GM21576 (cell line): ENCODE measurements around the gene TSPO.
"Not testable (repeated sequence)": the region's sequence is repeated elsewhere in the genome, so short reads cannot be mapped to it uniquely, and the experiment has no call there.

ENCODE experiments used
- ATAC-seq: cut with Tn5 transposase; IDR thresholded peaks from one replicate; pipeline ENCODE4 v1.9.1; 2021; ENCODE audit warnings: mild to moderate bottlenecking, moderate library complexity; ENCODE audit not compliant: unreplicated experiment

TSPO gene

GRCh38 chr22:43151251-43152002 is at the start of gene TSPO:
TSS of gene TSPO (plus strand) at chr22:43151559. CDS start at chr22:43159239, 7,680 bp downstream.
- no peak for ATAC-seq

GRCh38 chr22:43104056-43104625 is 47.2 kb upstream of the TSPO start:
- not testable (repeated sequence) for ATAC-seq

GRCh38 chr22:43104950-43105349 is 46.4 kb upstream of the TSPO start:
- not testable (repeated sequence) for ATAC-seq

- ATAC-seq = no peak
Observed at GRCh38 chr22:43106302-43106701, 45.1 kb upstream of the TSPO start.

GRCh38 chr22:43109511-43109910 is 41.8 kb upstream of the TSPO start:
- no peak for ATAC-seq

GRCh38 chr22:43109921-43110443 is 41.4 kb upstream of the TSPO start:
- ATAC-seq = no peak

- ATAC-seq = no peak
Observed at GRCh38 chr22:43110444-43110926, 40.9 kb upstream of the TSPO start, which contains the start of gene BIK. TSS of gene BIK (plus strand) at chr22:43110750. CDS start at chr22:43124023, 13,273 bp downstream.

- ATAC-seq = no peak
Observed at GRCh38 chr22:43110927-43111623, 40.3 kb upstream of the TSPO start.

- no peak for ATAC-seq
Observed at GRCh38 chr22:43113526-43114251, 37.7 kb upstream of the TSPO start.

GRCh38 chr22:43114958-43115357 is 36.4 kb upstream of the TSPO start:
- ATAC-seq = no peak

GRCh38 chr22:43116932-43117331 is 34.4 kb upstream of the TSPO start:
- no peak for ATAC-seq

GRCh38 chr22:43118024-43118849 is 33.1 kb upstream of the TSPO start:
- ATAC-seq = no peak

GRCh38 chr22:43118953-43119458 is 32.4 kb upstream of the TSPO start:
- ATAC-seq = peak; percentile 54

- no peak for ATAC-seq
Observed at GRCh38 chr22:43126501-43127165, 24.7 kb upstream of the TSPO start.

- ATAC-seq = no peak
Observed at GRCh38 chr22:43127166-43127908, 24.0 kb upstream of the TSPO start.

GRCh38 chr22:43128116-43128515 is 23.2 kb upstream of the TSPO start:
- no peak for ATAC-seq

- ATAC-seq = no peak
Observed at GRCh38 chr22:43128928-43129424, 22.4 kb upstream of the TSPO start.
